HG02610 (cell line): ENCODE data around the gene XIST.
"Not testable (repeated sequence)": the region's sequence is repeated elsewhere in the genome, so short reads cannot be mapped to it uniquely, and the experiment has no call there.

Experiments
- ATAC-seq: cut with Tn5 transposase; IDR thresholded peaks from one replicate; pipeline ENCODE4 v1.9.1; 2021; ENCODE audit warnings: mild to moderate bottlenecking, moderate library complexity; ENCODE audit not compliant: unreplicated experiment

The XIST gene

DNA sequence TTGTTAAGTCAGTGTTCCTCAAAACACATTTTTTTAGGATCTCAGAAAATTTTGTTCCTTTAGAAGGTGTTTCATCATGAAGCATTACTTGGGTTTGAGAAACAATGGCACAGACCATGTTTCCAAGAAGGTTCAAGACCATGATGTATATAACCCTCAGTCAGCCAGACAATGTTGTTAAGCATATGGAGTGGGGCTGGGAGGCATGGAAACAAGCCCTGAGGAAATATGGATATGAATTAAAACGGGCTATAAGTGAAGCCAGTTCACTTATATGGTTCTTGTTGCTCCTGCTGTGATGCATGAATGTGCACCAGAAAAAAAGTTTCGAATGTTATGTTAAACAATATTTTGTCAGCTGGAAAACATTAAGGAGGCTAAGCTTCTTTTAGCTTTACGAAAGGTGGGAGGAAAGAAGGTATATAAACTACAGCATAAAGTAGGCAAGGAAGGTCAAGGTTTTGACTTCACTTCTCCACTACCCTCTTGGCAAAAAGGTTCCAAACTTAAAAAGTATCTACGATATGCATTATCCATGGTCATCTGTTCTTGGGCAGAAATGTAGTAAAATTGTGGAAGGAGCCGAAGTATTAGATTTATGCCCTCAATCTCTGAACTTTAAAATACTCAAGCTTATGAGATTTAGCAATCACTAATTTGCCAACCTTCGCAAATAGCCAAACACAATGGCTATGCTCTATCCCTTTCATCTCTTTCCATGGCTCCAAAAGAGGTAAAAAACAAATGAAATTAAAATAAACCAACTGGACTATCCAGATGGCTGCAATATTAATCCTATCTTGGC, 12.2 kb downstream of the XIST start:
- ATAC-seq = no peak

GRCh38 chrX:73839152-73839551, 13.4 kb downstream of the XIST start:
- ATAC-seq = no peak

DNA sequence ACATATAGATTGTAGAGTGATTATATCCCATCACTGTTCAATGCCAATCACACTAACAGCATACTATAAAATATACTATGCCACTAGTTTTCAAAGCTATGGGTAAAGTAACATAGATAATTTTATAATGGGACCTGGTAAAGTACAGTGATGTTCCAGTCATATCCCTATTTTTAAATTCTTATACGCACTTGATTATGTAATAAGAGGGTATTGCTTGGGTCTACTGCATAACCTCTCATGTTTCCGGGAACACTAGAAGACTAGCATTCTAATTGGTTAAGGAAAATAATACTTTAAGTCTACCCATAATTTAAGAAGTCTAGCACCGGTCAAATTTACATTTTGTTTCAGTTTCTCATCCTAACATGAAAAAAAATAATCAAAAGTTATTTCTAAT, 14.4 kb downstream of the XIST start:
- ATAC-seq = no peak

DNA sequence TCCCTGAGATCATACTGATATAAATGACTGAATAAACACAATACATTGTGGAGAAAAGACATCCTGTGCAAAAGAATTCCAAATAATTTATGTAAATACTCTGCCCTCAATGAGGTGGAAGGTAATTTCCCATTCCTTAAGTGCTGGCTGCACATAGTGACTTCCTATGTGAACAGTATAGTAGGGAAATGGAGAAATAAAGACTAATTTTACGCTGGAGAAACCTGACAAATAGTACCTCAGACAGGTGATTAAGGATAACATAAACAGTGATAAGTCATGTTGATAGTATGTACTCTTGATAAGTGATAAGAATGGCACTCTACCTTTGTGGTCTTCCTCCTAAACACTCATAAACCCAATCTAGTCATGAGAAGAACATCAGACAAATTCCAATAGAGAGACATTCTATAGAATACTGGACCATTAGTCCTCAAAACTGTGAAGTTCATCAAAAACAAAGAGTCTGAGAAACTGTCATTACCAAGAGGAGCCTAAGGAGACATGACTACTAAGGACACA, 15.5 kb downstream of the XIST start:
- no peak for ATAC-seq

- ATAC-seq = no peak
Measured at GRCh38 chrX:73834219-73834618, 18.3 kb downstream of the XIST start.

GRCh38 chrX:73832319-73832718, 20.2 kb downstream of the XIST start:
- no peak for ATAC-seq

DNA sequence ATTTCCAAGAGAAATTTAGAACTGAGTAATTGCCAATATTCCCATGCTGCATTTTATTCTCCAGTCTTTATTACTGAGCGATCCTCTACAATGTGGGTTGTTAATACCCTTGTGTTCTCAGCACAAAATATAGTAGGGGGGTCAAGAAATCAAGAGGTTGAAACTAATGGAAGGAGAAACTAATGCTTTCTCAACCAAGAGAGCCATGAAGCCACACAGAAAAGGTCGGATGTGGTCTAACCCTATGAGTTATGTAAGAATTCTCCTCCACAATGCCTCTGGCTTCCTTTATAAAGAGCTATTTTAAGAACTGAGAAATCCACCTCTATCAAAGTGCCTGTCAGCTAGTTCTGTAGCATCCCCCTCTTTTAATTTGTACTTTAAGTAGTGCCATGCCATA, 21.0 kb downstream of the XIST start:
- no peak for ATAC-seq

GRCh38 chrX:73830489-73831414, 21.8 kb downstream of the XIST start:
- ATAC-seq = no peak

DNA sequence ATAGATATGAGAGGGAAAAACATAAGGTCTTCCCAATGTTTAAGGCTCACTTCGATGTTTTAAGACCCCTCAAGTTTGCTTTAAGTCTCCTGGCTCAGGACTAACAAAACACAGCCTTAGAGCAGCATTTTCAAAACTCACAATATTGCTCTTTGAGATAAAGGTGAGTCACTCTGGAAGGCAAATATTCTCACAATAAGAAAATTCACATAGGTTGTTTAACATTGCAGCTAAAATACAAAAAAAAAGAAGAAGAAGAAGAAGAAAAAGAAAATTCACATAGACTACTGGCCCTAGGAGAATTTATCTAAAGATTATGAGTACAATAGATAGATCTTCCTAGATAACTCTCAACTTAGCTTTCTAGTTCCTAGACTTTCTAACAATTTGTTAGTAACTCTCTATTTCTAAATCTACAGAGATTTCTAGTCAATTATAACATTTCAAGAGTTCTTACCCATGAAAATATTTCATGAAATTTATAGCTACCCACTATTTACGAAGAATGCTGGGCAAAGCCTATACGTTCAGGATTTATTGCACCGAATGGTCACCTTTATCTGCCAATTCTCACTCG, 22.5 kb downstream of the XIST start:
- no peak for ATAC-seq

DNA sequence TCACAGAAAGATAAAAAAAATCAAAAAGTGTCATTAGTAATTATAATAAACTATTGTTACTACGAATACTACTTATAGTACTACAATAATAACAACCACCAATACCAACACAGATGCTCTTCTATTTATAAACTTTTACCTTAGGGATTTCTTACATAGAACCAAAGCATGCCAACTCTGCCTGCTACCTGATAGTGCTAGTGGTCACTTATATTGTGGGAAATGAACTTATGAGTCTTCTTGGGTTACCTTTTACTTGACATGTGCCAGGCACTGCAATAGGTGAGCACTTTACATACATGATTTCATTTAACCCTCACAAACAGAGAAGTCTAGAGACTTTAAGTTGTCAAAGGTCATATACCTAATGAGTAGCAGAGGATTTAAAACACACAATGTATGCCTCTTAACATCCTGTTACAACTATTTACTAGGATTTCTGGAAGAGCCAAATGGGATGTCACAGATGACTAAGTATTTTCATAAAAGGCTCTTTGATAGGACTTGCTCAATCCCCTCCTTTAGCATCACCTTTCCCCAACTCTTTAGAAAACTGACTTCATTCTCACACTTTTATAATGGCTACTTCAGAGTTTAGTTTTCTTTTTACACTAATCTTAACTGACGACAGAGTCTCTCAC, 24.3 kb downstream of the XIST start:
- ATAC-seq = no peak

GRCh38 chrX:73827406-73827805, 25.1 kb downstream of the XIST start:
- ATAC-seq = no peak

DNA sequence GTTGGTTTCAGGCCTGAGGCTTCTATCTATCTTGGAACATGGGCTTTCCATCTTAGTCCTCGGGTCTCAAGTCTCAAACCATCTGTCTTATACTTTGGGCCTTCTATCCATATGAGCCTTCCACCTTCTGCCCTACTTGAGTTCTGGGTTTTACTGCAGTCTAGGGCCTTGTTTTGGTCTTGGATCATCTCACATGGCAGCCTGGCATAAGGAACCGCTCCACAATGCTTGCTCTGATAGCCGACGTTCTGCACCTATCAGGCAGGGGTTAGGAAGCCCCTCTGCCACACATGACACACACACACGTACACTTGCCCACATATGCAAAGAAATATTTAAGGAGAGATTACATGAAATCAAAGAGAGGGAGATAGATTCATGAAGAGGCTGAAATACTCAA, 25.5 kb downstream of the XIST start:
- ATAC-seq = no peak

DNA sequence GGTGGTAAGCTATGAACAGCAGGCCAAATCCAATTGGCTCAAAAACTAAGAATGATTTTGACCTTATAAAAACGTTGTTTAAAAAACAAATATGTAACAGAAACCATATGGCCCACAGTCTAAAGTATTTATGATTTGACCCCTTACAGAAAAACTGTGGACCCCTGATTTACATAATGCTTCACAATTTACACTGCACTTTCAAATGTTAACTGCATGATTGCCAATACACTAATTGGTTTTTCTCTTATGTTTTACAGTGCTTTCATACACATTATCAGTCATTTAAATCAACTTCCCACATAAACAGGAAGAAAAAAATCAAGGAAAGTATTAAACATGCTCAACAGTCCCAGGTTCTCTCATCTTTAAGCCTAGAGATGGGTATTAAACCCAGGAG, 26.9 kb downstream of the XIST start:
- ATAC-seq = no peak

DNA sequence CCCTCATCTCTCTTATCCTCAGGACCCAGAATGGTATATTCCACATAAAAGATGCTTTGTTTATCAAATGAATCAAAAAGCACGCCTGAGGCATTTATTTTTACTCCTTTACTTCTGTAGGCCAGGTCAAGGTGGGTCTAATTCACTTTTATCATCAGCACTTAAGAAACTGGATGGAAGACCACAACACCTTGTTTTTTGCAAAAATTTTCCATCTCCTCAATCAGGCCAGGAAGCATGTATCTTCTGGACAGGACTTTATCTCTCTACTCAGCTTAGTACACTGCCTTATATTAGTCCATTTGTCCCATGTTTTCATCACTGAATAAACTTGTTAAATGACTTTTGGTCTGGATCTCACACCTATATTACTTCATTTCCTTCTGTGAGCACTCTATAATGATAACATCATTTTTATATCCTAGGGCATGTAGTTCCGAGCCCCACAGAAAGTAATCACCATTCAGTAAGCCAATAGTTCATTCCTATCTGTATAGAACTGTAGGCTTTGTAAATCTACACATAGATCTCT, 29.0 kb downstream of the XIST start:
- ATAC-seq = no peak

DNA sequence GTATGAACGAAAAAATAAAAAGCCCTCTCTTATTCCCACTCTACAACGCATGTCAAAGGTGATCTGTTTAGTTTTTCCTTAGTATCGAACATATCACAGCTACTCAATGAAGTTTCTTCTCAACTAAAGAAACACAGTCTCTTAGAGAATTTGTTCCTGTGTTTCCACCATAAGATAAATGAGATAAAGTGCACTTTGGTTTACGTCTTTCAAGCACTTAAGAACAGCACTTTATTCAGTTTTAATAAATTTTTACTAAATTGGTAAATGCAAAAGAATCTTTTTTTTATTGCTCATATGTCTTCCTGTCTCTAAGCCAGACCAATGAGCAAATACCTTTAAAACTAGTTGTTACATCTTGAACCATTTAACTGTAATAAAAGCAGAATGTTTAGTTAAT, 29.7 kb downstream of the XIST start:
- no peak for ATAC-seq

GRCh38 chrX:73821921-73822559, 30.5 kb downstream of the XIST start:
- no peak for ATAC-seq

GRCh38 chrX:73819864-73820558, 32.5 kb downstream of the XIST start:
- not testable (repeated sequence) for ATAC-seq

GRCh38 chrX:73818200-73819116, 34.1 kb downstream of the XIST start:
- no peak for ATAC-seq
